Measurements from ENCODE around the gene PNPT1.

DNA sequence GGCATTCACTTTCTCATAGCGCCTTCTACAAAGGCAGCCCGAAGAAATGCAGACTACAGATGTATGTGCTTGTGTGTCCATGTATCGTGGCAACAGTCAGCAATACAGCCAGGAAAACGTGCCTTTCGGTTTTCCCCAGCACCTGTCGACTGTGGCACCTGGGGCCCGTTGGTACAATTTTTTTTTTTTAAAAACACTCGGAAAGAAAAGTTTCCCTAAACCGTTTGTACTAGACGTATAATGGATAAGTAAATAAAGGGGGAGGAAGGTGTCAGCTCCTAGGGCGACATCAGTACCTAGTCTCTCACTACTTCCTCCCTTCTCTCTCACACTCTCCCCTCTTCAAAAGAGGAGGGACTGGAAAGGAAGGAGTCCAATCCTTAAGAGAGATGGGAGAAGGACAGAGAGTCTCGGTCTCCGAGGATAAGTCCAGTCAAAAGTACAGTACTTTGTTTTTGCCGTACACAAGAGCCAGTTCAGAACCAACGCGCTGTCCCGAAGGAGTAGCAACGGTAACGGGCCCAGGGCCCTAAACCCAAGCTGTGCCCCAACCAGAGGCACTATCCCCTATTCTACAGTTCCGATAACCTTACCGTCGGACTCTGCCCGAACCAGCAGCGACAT lies 77.0 kb downstream of the PNPT1 start:
- TF ChIP-seq, protein P1, sequence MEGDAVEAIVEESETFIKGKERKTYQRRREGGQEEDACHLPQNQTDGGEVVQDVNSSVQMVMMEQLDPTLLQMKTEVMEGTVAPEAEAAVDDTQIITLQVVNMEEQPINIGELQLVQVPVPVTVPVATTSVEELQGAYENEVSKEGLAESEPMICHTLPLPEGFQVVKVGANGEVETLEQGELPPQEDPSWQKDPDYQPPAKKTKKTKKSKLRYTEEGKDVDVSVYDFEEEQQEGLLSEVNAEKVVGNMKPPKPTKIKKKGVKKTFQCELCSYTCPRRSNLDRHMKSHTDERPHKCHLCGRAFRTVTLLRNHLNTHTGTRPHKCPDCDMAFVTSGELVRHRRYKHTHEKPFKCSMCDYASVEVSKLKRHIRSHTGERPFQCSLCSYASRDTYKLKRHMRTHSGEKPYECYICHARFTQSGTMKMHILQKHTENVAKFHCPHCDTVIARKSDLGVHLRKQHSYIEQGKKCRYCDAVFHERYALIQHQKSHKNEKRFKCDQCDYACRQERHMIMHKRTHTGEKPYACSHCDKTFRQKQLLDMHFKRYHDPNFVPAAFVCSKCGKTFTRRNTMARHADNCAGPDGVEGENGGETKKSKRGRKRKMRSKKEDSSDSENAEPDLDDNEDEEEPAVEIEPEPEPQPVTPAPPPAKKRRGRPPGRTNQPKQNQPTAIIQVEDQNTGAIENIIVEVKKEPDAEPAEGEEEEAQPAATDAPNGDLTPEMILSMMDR (CRISPR knock-in tag; IDR thresholded peaks at IDR 0.05): no peak
- no peak for TF ChIP-seq TP53 (CRISPR knock-in tag; conservative IDR thresholded peaks at IDR 0.05)
- TF ChIP-seq, protein P2, sequence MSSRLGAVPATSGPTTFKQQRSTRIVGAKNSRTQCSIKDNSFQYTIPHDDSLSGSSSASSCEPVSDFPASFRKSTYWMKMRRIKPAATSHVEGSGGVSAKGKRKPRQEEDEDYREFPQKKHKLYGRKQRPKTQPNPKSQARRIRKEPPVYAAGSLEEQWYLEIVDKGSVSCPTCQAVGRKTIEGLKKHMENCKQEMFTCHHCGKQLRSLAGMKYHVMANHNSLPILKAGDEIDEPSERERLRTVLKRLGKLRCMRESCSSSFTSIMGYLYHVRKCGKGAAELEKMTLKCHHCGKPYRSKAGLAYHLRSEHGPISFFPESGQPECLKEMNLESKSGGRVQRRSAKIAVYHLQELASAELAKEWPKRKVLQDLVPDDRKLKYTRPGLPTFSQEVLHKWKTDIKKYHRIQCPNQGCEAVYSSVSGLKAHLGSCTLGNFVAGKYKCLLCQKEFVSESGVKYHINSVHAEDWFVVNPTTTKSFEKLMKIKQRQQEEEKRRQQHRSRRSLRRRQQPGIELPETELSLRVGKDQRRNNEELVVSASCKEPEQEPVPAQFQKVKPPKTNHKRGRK (CRISPR knock-in tag; IDR thresholded peaks at IDR 0.05): no peak
- no peak for TF ChIP-seq NR2C2 (CRISPR knock-in tag; IDR thresholded peaks at IDR 0.05; ENCODE audit: borderline replicate concordance)
- TF ChIP-seq ZNF317 (CRISPR knock-in tag; IDR thresholded peaks at IDR 0.05): no peak
- TF ChIP-seq, protein P3, sequence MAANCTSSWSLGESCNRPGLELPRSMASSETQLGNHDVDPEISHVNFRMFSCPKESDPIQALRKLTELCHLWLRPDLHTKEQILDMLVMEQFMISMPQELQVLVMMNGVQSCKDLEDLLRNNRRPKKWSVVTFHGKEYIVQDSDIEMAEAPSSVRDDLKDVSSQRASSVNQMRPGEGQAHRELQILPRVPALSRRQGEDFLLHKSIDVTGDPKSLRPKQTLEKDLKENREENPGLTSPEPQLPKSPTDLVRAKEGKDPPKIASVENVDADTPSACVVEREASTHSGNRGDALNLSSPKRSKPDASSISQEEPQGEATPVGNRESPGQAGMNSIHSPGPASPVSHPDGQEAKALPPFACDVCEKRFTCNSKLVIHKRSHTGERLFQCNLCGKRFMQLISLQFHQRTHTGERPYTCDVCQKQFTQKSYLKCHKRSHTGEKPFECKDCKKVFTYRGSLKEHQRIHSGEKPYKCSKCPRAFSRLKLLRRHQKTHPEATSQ (CRISPR knock-in tag; IDR thresholded peaks at IDR 0.05; ENCODE audit: borderline replicate concordance): no peak
- no peak for TF ChIP-seq BRCA1 (CRISPR knock-in tag; IDR thresholded peaks at IDR 0.05)
- TF ChIP-seq BHLHE40 (IDR thresholded peaks at IDR 0.05; ENCODE audit: low read length): peak; percentile 65
